HEK293T (cell line): Measurements from ENCODE around the gene TMEM117.
"Not testable (repeated sequence)": the region's sequence is repeated elsewhere in the genome, so short reads cannot be mapped to it uniquely, and the experiment has no call there.

Source experiments
- CTCF ChIA-PET: fragments of 350-600 bp; formaldehyde crosslinking; extraction: SDS; loops from one replicate; lab custom pipeline; 2021; ENCODE audit warnings: antibody characterized with exemption, inconsistent platforms; lab: Yijun Ruan, JAX
- POLR2A ChIA-PET: fragments of 350-600 bp; formaldehyde crosslinking; extraction: SDS; loops from one replicate; lab custom pipeline; 2020; ENCODE audit warnings: antibody characterized with exemption, inconsistent platforms; lab: Yijun Ruan, JAX
- DNase-seq: peaks from one replicate; pipeline ENCODE4 v3.0.0; 2012; ENCODE audit warnings: mixed read lengths; ENCODE audit errors: extremely low spot score
- ARNT ChIP-seq: fragments of 450-650 bp; IDR thresholded peaks from 2 replicates; pipeline ENCODE4 v1.6.1; 2017; ENCODE audit warnings: mild to moderate bottlenecking
- BHLHE40 ChIP-seq: fragments of 450-650 bp; IDR thresholded peaks from 2 replicates; pipeline ENCODE4 v1.6.1; 2016; ENCODE audit warnings: mild to moderate bottlenecking, moderate library complexity, borderline replicate concordance
- CTBP1 ChIP-seq: fragments of 450-650 bp; IDR thresholded peaks from 2 replicates; pipeline ENCODE4 v1.6.1; 2016; ENCODE audit warnings: borderline replicate concordance
- ELF4 ChIP-seq: fragments of 450-650 bp; IDR thresholded peaks from 2 replicates; pipeline ENCODE4 v1.6.1; 2017; ENCODE audit warnings: antibody characterized with exemption
- FOXA1 ChIP-seq: fragments of 450-650 bp; IDR thresholded peaks from 2 replicates; pipeline ENCODE4 v1.6.1; 2016; ENCODE audit warnings: mild to moderate bottlenecking
- FOXK2 ChIP-seq: fragments of 450-650 bp; IDR thresholded peaks from 2 replicates; pipeline ENCODE4 v1.6.1; 2016; ENCODE audit warnings: mild to moderate bottlenecking
- FOXM1 ChIP-seq: fragments of 450-650 bp; IDR thresholded peaks from 2 replicates; pipeline ENCODE4 v1.6.1; 2017; ENCODE audit warnings: mild to moderate bottlenecking, borderline replicate concordance
- HDGF ChIP-seq: fragments of 450-650 bp; IDR thresholded peaks from 2 replicates; pipeline ENCODE4 v1.6.1; 2017; ENCODE audit warnings: antibody characterized with exemption, borderline replicate concordance
- L3MBTL2 ChIP-seq: fragments of 450-650 bp; conservative IDR thresholded peaks from 2 replicates; pipeline ENCODE4 v1.6.1; 2016; ENCODE audit warnings: mild to moderate bottlenecking
- LEF1 ChIP-seq: fragments of 450-650 bp; IDR thresholded peaks from 2 replicates; pipeline ENCODE4 v1.6.1; 2017; ENCODE audit warnings: mild to moderate bottlenecking, borderline replicate concordance
- NFRKB ChIP-seq: fragments of 450-650 bp; IDR thresholded peaks from 2 replicates; pipeline ENCODE4 v1.6.1; 2016; ENCODE audit warnings: mild to moderate bottlenecking, moderate library complexity
- PKNOX1 ChIP-seq: fragments of 450-650 bp; IDR thresholded peaks from 2 replicates; pipeline ENCODE4 v1.6.1; 2016
- SP1 ChIP-seq: fragments of 450-650 bp; IDR thresholded peaks from 2 replicates; pipeline ENCODE4 v1.6.1; 2017
- SUZ12 ChIP-seq: fragments of 450-650 bp; IDR thresholded peaks from 2 replicates; pipeline ENCODE4 v1.6.1; 2016; ENCODE audit warnings: mild to moderate bottlenecking
- TARDBP ChIP-seq: fragments of 450-650 bp; IDR thresholded peaks from 2 replicates; pipeline ENCODE4 v1.6.1; 2016
- ZNF384 ChIP-seq: fragments of 450-650 bp; IDR thresholded peaks from 2 replicates; pipeline ENCODE4 v1.6.1; 2016

Gene TMEM117

GRCh38 chr12:44372259-44372658 is 536.4 kb downstream of the TMEM117 start:
- POLR2A ChIA-PET, result no interaction called here
- CTCF ChIA-PET, result no interaction called here
- DNase-seq, result no peak
- TF ChIP-seq FOXA1 (no peak), TARDBP (no peak), PKNOX1 (no peak), SUZ12 (no peak), BHLHE40 (no peak), ZNF384 (no peak), L3MBTL2 (no peak), FOXM1 (no peak), CTBP1 (no peak)

GRCh38 chr12:44375694-44376093 is 539.8 kb downstream of the TMEM117 start:
- DNase-seq, result no peak
- CTCF ChIA-PET, result no interaction called here
- TF ChIP-seq ZNF384, result no peak
- no peak for TF ChIP-seq BHLHE40
- no peak for TF ChIP-seq L3MBTL2
- TF ChIP-seq ARNT, result no peak
- no peak for TF ChIP-seq TARDBP
- no peak for TF ChIP-seq NFRKB
- TF ChIP-seq FOXK2, result no peak
- no peak for TF ChIP-seq LEF1
- no peak for TF ChIP-seq HDGF
- TF ChIP-seq ELF4, result no peak
- TF ChIP-seq FOXM1, result no peak
- TF ChIP-seq SUZ12, result no peak
- TF ChIP-seq CTBP1, result no peak
- TF ChIP-seq FOXA1, result no peak
- TF ChIP-seq SP1, result no peak
- TF ChIP-seq PKNOX1, result no peak
- POLR2A ChIA-PET, result interaction anchor here (0.6 kb wide), 1 partner anchor 564 kb away, joined by 4 read pairs; no protein-coding TSS in a partner anchor

- DNase-seq, result no peak
- POLR2A ChIA-PET, result no interaction called here
- no peak for TF ChIP-seq NFRKB
- no peak for TF ChIP-seq FOXA1
- CTCF ChIA-PET, result interaction anchor here (1.2 kb wide), 1 partner anchor 9 kb away, joined by 3 read pairs; no protein-coding TSS in a partner anchor
Measured at GRCh38 chr12:44377443-44378187, 541.7 kb downstream of the TMEM117 start.

- POLR2A ChIA-PET, DNase-seq, CTCF ChIA-PET: not testable (repeated sequence)
Measured at GRCh38 chr12:44379113-44379512, 543.2 kb downstream of the TMEM117 start.

- no peak for DNase-seq
- ChIA-PET POLR2A (no interaction called here), CTCF (no interaction called here)
- TF ChIP-seq ZNF384, result no peak
- no peak for TF ChIP-seq BHLHE40
Measured at GRCh38 chr12:44379831-44380230, 544.0 kb downstream of the TMEM117 start.

GRCh38 chr12:44380861-44381260 is 545.0 kb downstream of the TMEM117 start:
- ChIA-PET POLR2A (no interaction called here), CTCF (no interaction called here)
- no peak for DNase-seq
- TF ChIP-seq FOXM1, result no peak
- no peak for TF ChIP-seq ELF4
- TF ChIP-seq LEF1, result no peak
- no peak for TF ChIP-seq PKNOX1
- TF ChIP-seq ZNF384, result no peak
- TF ChIP-seq HDGF, result no peak
- TF ChIP-seq BHLHE40, result no peak
- TF ChIP-seq CTBP1, result no peak
- TF ChIP-seq ARNT, result no peak

GRCh38 chr12:44381341-44381740 is 545.5 kb downstream of the TMEM117 start:
- DNase-seq, result no peak
- POLR2A ChIA-PET, result no interaction called here
- CTCF ChIA-PET, result no interaction called here
- no peak for TF ChIP-seq LEF1
- TF ChIP-seq NFRKB, result no peak
- no peak for TF ChIP-seq SUZ12
- no peak for TF ChIP-seq FOXK2
- TF ChIP-seq L3MBTL2, result no peak
- no peak for TF ChIP-seq ELF4
- no peak for TF ChIP-seq BHLHE40
- no peak for TF ChIP-seq FOXA1
- TF ChIP-seq ZNF384, result no peak
- TF ChIP-seq CTBP1, result no peak
- TF ChIP-seq TARDBP, result no peak
- no peak for TF ChIP-seq HDGF
- no peak for TF ChIP-seq FOXM1
- TF ChIP-seq PKNOX1, result no peak
- TF ChIP-seq SP1, result no peak
- no peak for TF ChIP-seq ARNT
